Measurements from ENCODE around the gene FAM120A.

DNA sequence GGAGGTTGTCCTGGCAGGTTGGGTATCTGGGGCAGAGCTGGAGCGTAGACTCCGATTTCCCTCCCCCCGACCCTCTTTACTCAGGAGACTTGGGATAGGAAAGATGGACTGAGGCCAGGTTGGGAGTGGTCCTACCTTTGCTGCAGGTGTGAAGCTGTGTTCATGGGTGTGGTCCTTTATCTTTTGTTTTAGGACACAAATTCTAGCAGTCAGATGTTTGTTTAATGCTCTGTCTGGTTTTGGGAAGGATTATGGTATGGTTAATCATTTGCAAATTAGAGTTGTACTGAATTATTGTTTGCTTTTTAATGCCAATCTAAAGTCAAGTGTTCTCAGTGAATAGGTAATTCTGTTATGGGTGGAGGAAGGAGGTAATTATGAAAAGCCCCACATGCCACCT is 16.0 kb downstream of the FAM120A start:
- TF ChIP-seq POLR2A (IDR thresholded peaks at IDR 0.05; ENCODE audit: low read length): no peak
- TF ChIP-seq GATA1 (IDR thresholded peaks at IDR 0.05; ENCODE audit: low read depth, low read length): no peak
